Rectal smooth muscle tissue (tissue), 1 donor: ENCODE data around the gene PLXNA1.

Source experiments
- H3K27ac ChIP-seq: one replicate; pipeline ENCODE4 v1.7.0; 2013; ENCODE audit warnings: low read depth, low read length, inconsistent platforms
- H3K27me3 ChIP-seq: one replicate; pipeline ENCODE4 v1.7.0; 2013; ENCODE audit warnings: low read length; ENCODE audit not compliant: control insufficient read depth, insufficient read depth
- H3K36me3 ChIP-seq: one replicate; pipeline ENCODE4 v1.7.0; 2013; ENCODE audit warnings: low read length; ENCODE audit not compliant: control insufficient read depth, insufficient read depth
- H3K4me1 ChIP-seq: one replicate; pipeline ENCODE4 v1.7.0; 2013; ENCODE audit warnings: low read length; ENCODE audit not compliant: control insufficient read depth, insufficient read depth
- H3K4me3 ChIP-seq: one replicate; pipeline ENCODE4 v1.7.0; 2013; ENCODE audit warnings: low read length
- H3K9ac ChIP-seq: one replicate; pipeline ENCODE4 v1.7.0; 2013; ENCODE audit warnings: low read length

The PLXNA1 gene

GRCh38 chr3:126995926-126996512 lies 13.1 kb downstream of the PLXNA1 start:
- Histone ChIP-seq H3K27me3 (no peaks in the 10 kb centered on the region), H3K36me3 (peaks cover 2% of the 10 kb centered on the region), H3K4me3 (no peak overlapping the region), H3K9ac (no peak overlapping the region), H3K4me1 (no peaks in the 10 kb centered on the region), H3K27ac (no peak overlapping the region)

- H3K27me3 ChIP-seq: no peaks in the 10 kb centered on the region
- H3K36me3 ChIP-seq: peaks cover 2% of the 10 kb centered on the region
- peaks cover 3% of the 10 kb centered on the region for H3K4me1 ChIP-seq
- no peak overlapping the region for H3K9ac ChIP-seq
- H3K4me3 ChIP-seq: no peak overlapping the region
- no peak overlapping the region for H3K27ac ChIP-seq
Measured at GRCh38 chr3:126996905-126997304, 14.0 kb downstream of the PLXNA1 start.

- no peak overlapping the region for H3K27ac ChIP-seq
- no peak overlapping the region for H3K4me3 ChIP-seq
- H3K27me3 ChIP-seq: no peaks in the 10 kb centered on the region
- no peak overlapping the region for H3K9ac ChIP-seq
- peaks cover 2% of the 10 kb centered on the region for H3K36me3 ChIP-seq
- peaks cover 8% of the 10 kb centered on the region for H3K4me1 ChIP-seq
Measured at GRCh38 chr3:126997455-126998038, 14.6 kb downstream of the PLXNA1 start.

GRCh38 chr3:126998320-126998719 lies 15.4 kb downstream of the PLXNA1 start:
- peaks cover 2% of the 10 kb centered on the region for H3K36me3 ChIP-seq
- no peak overlapping the region for H3K4me3 ChIP-seq
- no peak overlapping the region for H3K9ac ChIP-seq
- H3K27ac ChIP-seq: no peak overlapping the region
- peaks cover 8% of the 10 kb centered on the region for H3K4me1 ChIP-seq
- H3K27me3 ChIP-seq: no peaks in the 10 kb centered on the region

GRCh38 chr3:126998728-126999127 lies 15.8 kb downstream of the PLXNA1 start:
- Histone ChIP-seq H3K27ac (no peak overlapping the region), H3K36me3 (peaks cover 2% of the 10 kb centered on the region), H3K9ac (no peak overlapping the region), H3K27me3 (no peaks in the 10 kb centered on the region), H3K4me3 (no peak overlapping the region), H3K4me1 (peaks cover 8% of the 10 kb centered on the region)

- no peaks in the 10 kb centered on the region for H3K27me3 ChIP-seq
- H3K4me3 ChIP-seq: no peak overlapping the region
- H3K9ac ChIP-seq: no peak overlapping the region
- peaks cover 8% of the 10 kb centered on the region for H3K4me1 ChIP-seq
- peaks cover 2% of the 10 kb centered on the region for H3K36me3 ChIP-seq
- no peak overlapping the region for H3K27ac ChIP-seq
Measured at GRCh38 chr3:126999383-126999782, 16.5 kb downstream of the PLXNA1 start.

GRCh38 chr3:127000119-127000518 lies 17.2 kb downstream of the PLXNA1 start:
- H3K27ac ChIP-seq: no peak overlapping the region
- H3K4me1 ChIP-seq: peaks cover 8% of the 10 kb centered on the region
- H3K9ac ChIP-seq: no peak overlapping the region
- peaks cover 2% of the 10 kb centered on the region for H3K36me3 ChIP-seq
- no peak overlapping the region for H3K4me3 ChIP-seq
- no peaks in the 10 kb centered on the region for H3K27me3 ChIP-seq

- Histone ChIP-seq H3K27me3 (no peaks in the 10 kb centered on the region), H3K36me3 (peaks cover 2% of the 10 kb centered on the region), H3K4me1 (peaks cover 8% of the 10 kb centered on the region), H3K4me3 (no peak overlapping the region), H3K9ac (no peak overlapping the region), H3K27ac (no peak overlapping the region)
Measured at GRCh38 chr3:127000761-127001160, 17.8 kb downstream of the PLXNA1 start.

GRCh38 chr3:127001486-127002194 lies 18.7 kb downstream of the PLXNA1 start:
- peaks cover 8% of the 10 kb centered on the region for H3K4me1 ChIP-seq
- peak overlapping the region; percentile 42 for H3K27ac ChIP-seq
- H3K4me3 ChIP-seq: peak overlapping the region; percentile 47
- H3K36me3 ChIP-seq: peaks cover 7% of the 10 kb centered on the region
- no peaks in the 10 kb centered on the region for H3K27me3 ChIP-seq
- no peak overlapping the region for H3K9ac ChIP-seq

GRCh38 chr3:127002195-127003174 lies 19.6 kb downstream of the PLXNA1 start:
- Histone ChIP-seq H3K27ac (peak overlapping the region; percentile 42), H3K36me3 (peaks cover 7% of the 10 kb centered on the region), H3K4me3 (peak overlapping the region; percentile 47), H3K4me1 (peaks cover 8% of the 10 kb centered on the region), H3K9ac (no peak overlapping the region), H3K27me3 (no peaks in the 10 kb centered on the region)

GRCh38 chr3:127003175-127003555 lies 20.2 kb downstream of the PLXNA1 start:
- Histone ChIP-seq H3K36me3 (peaks cover 10% of the 10 kb centered on the region), H3K4me3 (no peak overlapping the region), H3K4me1 (peaks cover 8% of the 10 kb centered on the region), H3K27ac (no peak overlapping the region), H3K9ac (no peak overlapping the region), H3K27me3 (no peaks in the 10 kb centered on the region)
